Right lobe of liver (tissue), 6 donors: Measurements from ENCODE around the gene ZNF618. TPM values are rescaled to one million over a fixed set of nuclear protein-coding genes. Genes with fewer than 3 reads are reported as not detected.
A peak's percentile ranks its signal among the peaks of the same experiment; 100 is the strongest.

Source experiments
- ATAC-seq, 4 donors: fragments of 200-7000 bp; cut with Tn5 transposase; one replicate each; pipeline ENCODE4 v1.9.1; 2020; ENCODE audit warnings: mild to moderate bottlenecking in 4 of 4, moderate library complexity in 4 of 4
- DNase-seq, 3 donors: peaks; one replicate each; pipeline ENCODE4 v3.0.0-alpha.2; 2020
- H3K27ac ChIP-seq, 3 donors: fragments of 200-600 bp; one replicate each; pipeline ENCODE4 v1.8.0; 2022
- H3K27me3 ChIP-seq, 2 donors: fragments of 200-600 bp; one replicate each; pipeline ENCODE4 v1.8.0; 2022
- H3K36me3 ChIP-seq, 4 donors: fragments of 200-600 bp; sonication (generic) in 1 of 4; one replicate each; pipeline versions ENCODE4 v1.5.1 to v1.8.0; 2017 to 2022; ENCODE audit warnings: control low read depth in 1 of 4
- H3K4me1 ChIP-seq, 4 donors: fragments of 200-600 bp; sonication (generic) in 1 of 4; one replicate each; pipeline versions ENCODE4 v1.5.1 to v1.8.0; 2017 to 2022; ENCODE audit warnings: control low read depth in 1 of 4
- H3K4me3 ChIP-seq, 3 donors: fragments of 200-600 bp; one replicate each; pipeline ENCODE4 v1.8.0; 2022
- H3K9me3 ChIP-seq, 4 donors: fragments of 200-600 bp; sonication (generic) in 1 of 4; one replicate each; pipeline versions ENCODE4 v1.5.1 to v1.8.0; 2017 to 2022; ENCODE audit warnings: control low read depth in 1 of 4
- POLR2A ChIP-seq: fragments of 450-650 bp; IDR thresholded peaks from one replicate; pipeline ENCODE4 v1.6.1; 2017; ENCODE audit warnings: antibody characterized with exemption, mild to moderate bottlenecking
- WGBS: methylation state at CpG from one replicate; pipeline ENCODE4 v1.1.6; 2018; ENCODE audit warnings: low coverage, low lambda C conversion rate; ENCODE audit not compliant: insufficient coverage; ENCODE audit errors: missing lambda C conversion rate; 5-methylcytosine and 5-hydroxymethylcytosine counted together
- intact Hi-C, 2 donors: fragments of 100-400 bp; cut with DNase I; formaldehyde crosslinking; loops; one replicate each; pipeline versions ENCODE4 v1.11.2 to v1.14.1; 2022
- total RNA-seq, 6 experiments: library from RNA; depleted of rRNA in 2 of 6; stranded (reverse); fragments of >200 nt in 2 of 6; fragmentation: NEBNext Ultra II Directional in 3 of 6; extraction: Animal tissue kit (Norgen Biotek cat#: 25700) in 3 of 6; gene quantifications; one replicate each; pipeline versions ENCODE4 v1.1.0 to v1.2.4, GENCODE V29; 2016 to 2023
- TF ChIP-seq, protein P1 (sequence below), 4 donors: fragments of 200-600 bp in 3 of 4; fragments of 450-650 bp in 1 of 4; IDR thresholded peaks; one replicate each; pipeline versions ENCODE4 v1.5.1 to v1.8.0; 2016 to 2022; ENCODE audit warnings: antibody characterized with exemption in 4 of 4, mild to moderate bottlenecking in 2 of 4
- donor health status: DM: no; HTN: yes; CAD: no.
- donor health status: DM: no; HTN: no; CAD: no.
- donor health status: DM: no; HTN: no; CAD: no.
- donor health status: DM: no; HTN: yes; CAD: no.
- donor health status: DM: no; HTN: yes; CAD: no.

Gene ZNF618
- total RNA-seq, 6 experiments from 2014 or later, result 2.9 to 7.9 (median 6.0) TPM

DNA sequence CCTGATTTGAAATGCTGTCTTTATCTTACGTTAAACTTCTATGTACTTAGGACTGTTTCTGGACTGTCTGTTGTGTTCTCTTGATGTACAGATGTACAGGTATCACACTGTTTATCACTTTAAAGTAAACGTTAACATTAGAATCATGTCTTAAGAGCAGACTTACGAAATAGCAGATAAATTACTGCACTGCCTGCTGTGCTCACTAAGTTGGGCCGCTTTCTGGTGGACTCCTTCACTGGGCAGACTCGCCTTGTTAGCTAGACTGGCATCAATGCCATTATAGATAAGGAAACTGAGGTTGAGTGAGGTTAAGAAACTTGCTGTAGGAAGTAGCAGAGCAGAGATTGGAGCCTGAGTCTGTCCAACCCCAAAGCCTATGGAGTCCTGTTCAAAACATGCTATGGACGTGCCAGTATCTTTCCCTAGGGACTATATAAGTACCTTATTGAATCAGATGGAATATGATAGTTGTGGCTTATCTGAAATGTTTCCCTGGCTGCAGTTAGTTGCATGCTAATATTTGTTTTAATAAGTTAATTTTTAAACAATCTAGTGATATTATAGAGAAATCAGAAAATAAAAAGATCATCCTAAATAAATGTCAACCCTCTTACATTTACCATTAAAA is 16.9 kb downstream of the ZNF618 start:
- H3K9me3 ChIP-seq, result no peaks in the 10 kb centered on the region
- H3K27ac ChIP-seq, result peak overlapping the region in 2 of 3 donors; percentile 32 to 39
- intact Hi-C loops, result no loop called here
- H3K4me3 ChIP-seq, result no peak overlapping the region
- DNase-seq, result no peak
- H3K4me1 ChIP-seq, result peaks cover 0 to 34% (median 6%) of the 10 kb centered on the region in 4 donors
- no peaks in the 10 kb centered on the region for H3K36me3 ChIP-seq
- peak; percentile 61 to 70 (median 64) for ATAC-seq
- TF ChIP-seq, protein P1, sequence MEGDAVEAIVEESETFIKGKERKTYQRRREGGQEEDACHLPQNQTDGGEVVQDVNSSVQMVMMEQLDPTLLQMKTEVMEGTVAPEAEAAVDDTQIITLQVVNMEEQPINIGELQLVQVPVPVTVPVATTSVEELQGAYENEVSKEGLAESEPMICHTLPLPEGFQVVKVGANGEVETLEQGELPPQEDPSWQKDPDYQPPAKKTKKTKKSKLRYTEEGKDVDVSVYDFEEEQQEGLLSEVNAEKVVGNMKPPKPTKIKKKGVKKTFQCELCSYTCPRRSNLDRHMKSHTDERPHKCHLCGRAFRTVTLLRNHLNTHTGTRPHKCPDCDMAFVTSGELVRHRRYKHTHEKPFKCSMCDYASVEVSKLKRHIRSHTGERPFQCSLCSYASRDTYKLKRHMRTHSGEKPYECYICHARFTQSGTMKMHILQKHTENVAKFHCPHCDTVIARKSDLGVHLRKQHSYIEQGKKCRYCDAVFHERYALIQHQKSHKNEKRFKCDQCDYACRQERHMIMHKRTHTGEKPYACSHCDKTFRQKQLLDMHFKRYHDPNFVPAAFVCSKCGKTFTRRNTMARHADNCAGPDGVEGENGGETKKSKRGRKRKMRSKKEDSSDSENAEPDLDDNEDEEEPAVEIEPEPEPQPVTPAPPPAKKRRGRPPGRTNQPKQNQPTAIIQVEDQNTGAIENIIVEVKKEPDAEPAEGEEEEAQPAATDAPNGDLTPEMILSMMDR (IDR thresholded peaks at IDR 0.05), result no peak
- TF ChIP-seq POLR2A, result no peak
- no peaks in the 10 kb centered on the region for H3K27me3 ChIP-seq
- 27% methylated on average over 6 of the region's 6 CpGs for WGBS

DNA sequence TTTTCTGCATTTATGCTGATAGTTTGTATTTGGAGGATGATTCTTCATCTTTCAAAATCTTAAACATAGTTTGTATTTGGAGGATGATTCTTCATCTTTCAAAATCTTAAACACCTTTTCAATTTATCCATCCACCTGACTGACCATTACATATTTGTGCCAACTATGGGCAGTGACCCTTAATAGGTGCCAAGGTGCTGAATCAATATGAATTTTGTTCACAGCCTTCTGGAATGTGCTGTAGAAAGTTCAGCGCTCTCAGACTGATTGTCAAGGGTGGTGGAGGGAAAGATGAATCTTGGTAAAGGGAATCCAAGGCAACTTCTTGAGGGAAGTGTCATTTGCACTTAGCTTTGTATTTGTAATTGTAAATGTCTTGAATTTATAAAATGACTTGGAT is 18.1 kb downstream of the ZNF618 start:
- intact Hi-C loops, result no loop called here
- peak overlapping the region in 2 of 3 donors; percentile 2 to 12 for H3K27ac ChIP-seq
- ATAC-seq, result peak; percentile 79 to 89 (median 88)
- H3K9me3 ChIP-seq, result no peaks in the 10 kb centered on the region
- WGBS, result 33% methylated on average over 1 of the region's 1 CpG
- no peaks in the 10 kb centered on the region for H3K27me3 ChIP-seq
- H3K4me1 ChIP-seq, result peaks cover 0 to 34% (median 6%) of the 10 kb centered on the region in 4 donors
- H3K4me3 ChIP-seq, result no peak overlapping the region
- no peaks in the 10 kb centered on the region for H3K36me3 ChIP-seq
- TF ChIP-seq, protein P1 (IDR thresholded peaks at IDR 0.05), result no peak
- no peak for TF ChIP-seq POLR2A
- DNase-seq, result no peak

DNA sequence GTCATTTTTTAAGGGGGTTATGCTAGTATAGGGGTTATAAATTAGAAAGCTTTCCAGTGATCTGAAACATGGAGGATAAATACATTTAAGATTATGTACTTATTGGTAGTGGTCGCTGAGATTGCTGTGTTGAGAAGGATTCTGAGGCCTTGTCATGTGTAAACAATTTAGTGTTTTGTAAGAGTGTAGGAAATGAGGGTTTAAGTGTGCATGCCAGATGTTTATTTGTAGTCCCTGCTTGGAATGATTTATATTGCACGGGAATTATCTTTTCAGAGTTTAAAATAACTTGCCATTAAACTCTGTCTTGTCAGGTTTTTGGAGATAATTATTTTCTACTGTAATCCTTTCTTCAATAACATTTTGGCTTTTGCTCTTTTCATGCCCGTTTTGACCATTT is 19.4 kb downstream of the ZNF618 start:
- 32% methylated on average over 3 of the region's 3 CpGs for WGBS

DNA sequence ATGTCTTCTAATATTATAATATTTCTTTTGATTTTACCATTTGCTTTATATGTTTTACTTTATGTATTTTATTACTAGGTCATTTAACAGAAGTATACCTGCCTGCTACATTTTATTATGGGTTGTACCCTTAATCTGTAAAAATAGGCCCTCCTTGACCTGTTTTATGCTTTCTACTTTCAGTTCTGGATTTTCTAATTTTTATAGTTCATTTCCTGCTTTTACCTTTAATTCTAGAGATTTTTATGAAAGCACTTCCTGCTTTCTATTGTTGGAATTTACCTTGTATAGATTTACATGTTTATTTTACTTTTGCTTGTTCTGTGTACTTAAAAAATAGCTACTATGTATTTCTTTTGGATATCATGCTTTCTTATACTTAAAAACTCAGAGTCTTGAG is 20.6 kb downstream of the ZNF618 start:
- no peaks in the 10 kb centered on the region for H3K27me3 ChIP-seq
- no peaks in the 10 kb centered on the region for H3K36me3 ChIP-seq
- H3K27ac ChIP-seq, result no peak overlapping the region
- peaks cover 0 to 34% (median 6%) of the 10 kb centered on the region in 4 donors for H3K4me1 ChIP-seq
- TF ChIP-seq, protein P1 (IDR thresholded peaks at IDR 0.05), result no peak
- TF ChIP-seq POLR2A, result no peak
- no peak for ATAC-seq
- no peak overlapping the region for H3K4me3 ChIP-seq
- no peak for DNase-seq
- intact Hi-C loops, result no loop called here
- H3K9me3 ChIP-seq, result no peaks in the 10 kb centered on the region

More for the DNA sequence above, 19.4 kb downstream of the ZNF618 start:
- H3K36me3 ChIP-seq, result no peaks in the 10 kb centered on the region
- intact Hi-C loops, result no loop called here
- no peaks in the 10 kb centered on the region for H3K27me3 ChIP-seq
- H3K27ac ChIP-seq, result no peak overlapping the region
- H3K9me3 ChIP-seq, result no peaks in the 10 kb centered on the region
- ATAC-seq (peak in 1 of 4 donors; percentile 52), DNase-seq (no peak)
- TF ChIP-seq, protein P1 (IDR thresholded peaks at IDR 0.05), result no peak
- no peak for TF ChIP-seq POLR2A
- no peak overlapping the region for H3K4me3 ChIP-seq
- peaks cover 0 to 34% (median 6%) of the 10 kb centered on the region in 4 donors for H3K4me1 ChIP-seq
